Stimulated activated CD8-positive, alpha-beta memory T cell treated with anti-CD3 and anti-CD28 coated beads, Interleukin-4, amount 100 ng/mL, for 24 hours (primary cell): ENCODE measurements around the gene CLEC4D.
"Not testable (repeated sequence)": the region's sequence is repeated elsewhere in the genome, so short reads cannot be mapped to it uniquely, and the experiment has no call there.

ENCODE experiments used
- DNase-seq: peaks from one replicate; pipeline ENCODE4 v3.0.0-alpha.2; 2020; ENCODE audit warnings: low read depth

Gene CLEC4D

DNA sequence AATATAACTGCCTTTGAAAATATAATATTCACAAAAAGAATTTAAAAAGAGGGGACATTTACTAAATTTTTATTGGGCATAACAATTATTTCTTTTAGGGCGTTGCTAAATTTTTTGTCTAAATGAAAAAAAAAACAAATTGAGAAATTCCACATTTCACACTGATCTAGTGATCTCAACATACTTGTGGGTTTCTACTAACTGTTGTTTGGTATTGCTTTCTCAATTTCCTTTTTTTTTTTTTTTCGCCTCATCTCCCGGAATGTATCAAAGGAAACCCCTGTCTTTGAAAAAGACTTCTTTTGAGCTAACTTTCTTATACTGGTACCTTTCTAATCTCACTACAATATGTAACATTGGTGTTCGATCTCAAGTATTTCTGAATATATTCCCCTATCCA lies at the start of gene CLEC4D:
TSS of gene CLEC4D (plus strand) at position 248 of the 400 bp plus-strand sequence. CDS start 230 bp downstream, outside the sequence.
- DNase-seq, result no peak

GRCh38 chr12:8465301-8465996 lies 47.9 kb upstream of the CLEC4D start:
- no peak for DNase-seq

GRCh38 chr12:8466241-8466640 lies 47.1 kb upstream of the CLEC4D start:
- DNase-seq, result no peak

GRCh38 chr12:8471090-8471489 lies 42.2 kb upstream of the CLEC4D start:
- DNase-seq, result no peak

- no peak for DNase-seq
Measured at GRCh38 chr12:8475508-8476203, 37.6 kb upstream of the CLEC4D start.

- no peak for DNase-seq
Measured at GRCh38 chr12:8482571-8483061, 30.7 kb upstream of the CLEC4D start.

DNA sequence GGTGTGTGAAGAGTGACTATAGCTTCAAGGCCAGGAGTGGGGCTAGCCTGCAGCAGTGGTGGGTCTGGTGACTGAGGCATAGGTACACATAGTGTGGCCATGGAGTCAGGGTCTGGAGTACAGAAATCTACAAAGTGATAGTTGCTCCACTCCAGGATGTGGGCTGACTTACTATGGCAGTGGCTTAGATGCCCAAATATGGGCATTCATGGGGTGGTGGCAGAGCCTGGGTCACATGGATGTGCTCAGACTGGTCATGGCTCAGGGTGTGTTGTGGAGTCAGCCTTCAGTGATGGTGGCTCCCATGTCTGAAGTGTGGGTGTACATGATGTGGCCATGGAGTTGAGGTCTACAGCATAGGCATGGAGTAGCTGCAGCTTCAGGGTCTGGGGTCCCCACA lies 30.2 kb upstream of the CLEC4D start:
- no peak for DNase-seq

GRCh38 chr12:8491646-8492530 lies 21.4 kb upstream of the CLEC4D start:
- DNase-seq, result no peak

- DNase-seq, result no peak
Measured at GRCh38 chr12:8493084-8493483, 20.2 kb upstream of the CLEC4D start.

- DNase-seq, result not testable (repeated sequence)
Measured at GRCh38 chr12:8495671-8496070, 17.6 kb upstream of the CLEC4D start.

GRCh38 chr12:8496074-8496473 lies 17.2 kb upstream of the CLEC4D start:
- DNase-seq, result not testable (repeated sequence)

- DNase-seq, result no peak
Measured at GRCh38 chr12:8499616-8500015, 13.7 kb upstream of the CLEC4D start.

GRCh38 chr12:8501720-8502119 lies 11.6 kb upstream of the CLEC4D start:
- DNase-seq, result no peak

- no peak for DNase-seq
Measured at GRCh38 chr12:8504351-8504750, 9.0 kb upstream of the CLEC4D start.

DNA sequence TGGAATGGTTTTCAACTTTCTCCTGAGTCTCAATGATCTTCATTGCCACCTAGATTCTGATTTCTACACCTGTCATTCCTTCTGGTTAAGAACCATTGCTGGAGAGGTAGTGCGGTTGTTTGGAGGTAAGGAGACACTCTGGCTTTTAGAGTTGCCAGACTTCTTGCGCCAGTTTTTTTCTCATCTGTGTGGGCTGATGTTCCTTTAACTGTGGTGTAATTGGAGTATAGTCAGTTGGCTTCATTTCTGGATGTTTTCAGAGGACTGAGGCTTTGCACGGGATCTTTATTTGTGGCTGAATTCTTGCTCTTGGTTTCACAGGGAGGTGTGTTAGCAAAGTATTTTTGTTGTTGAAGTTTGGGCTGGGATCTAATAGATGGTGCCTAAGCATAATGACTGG lies 5.7 kb upstream of the CLEC4D start:
- no peak for DNase-seq

- no peak for DNase-seq
Measured at GRCh38 chr12:8508223-8508622, 5.1 kb upstream of the CLEC4D start.

GRCh38 chr12:8508910-8509841 lies 4.1 kb upstream of the CLEC4D start:
- no peak for DNase-seq

DNA sequence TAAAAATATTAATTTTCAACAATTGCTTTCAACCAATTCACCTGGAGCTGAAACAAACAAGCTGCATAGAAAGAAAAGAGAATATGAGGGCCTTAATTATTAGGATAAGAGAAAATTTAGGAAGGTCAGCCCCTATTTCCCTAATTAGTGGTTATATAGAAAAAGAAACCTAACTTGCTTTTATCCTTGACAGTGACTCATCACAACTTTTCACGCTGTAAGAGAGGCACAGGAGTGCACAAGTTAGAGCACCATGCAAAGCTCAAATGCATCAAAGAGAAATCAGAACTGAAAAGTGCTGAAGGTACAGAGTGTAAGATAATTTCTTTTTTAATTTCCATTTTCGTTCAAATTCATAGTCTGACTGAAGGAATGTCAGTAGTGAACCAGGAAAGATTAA lies 4.7 kb downstream of the CLEC4D start:
- DNase-seq, result no peak

DNA sequence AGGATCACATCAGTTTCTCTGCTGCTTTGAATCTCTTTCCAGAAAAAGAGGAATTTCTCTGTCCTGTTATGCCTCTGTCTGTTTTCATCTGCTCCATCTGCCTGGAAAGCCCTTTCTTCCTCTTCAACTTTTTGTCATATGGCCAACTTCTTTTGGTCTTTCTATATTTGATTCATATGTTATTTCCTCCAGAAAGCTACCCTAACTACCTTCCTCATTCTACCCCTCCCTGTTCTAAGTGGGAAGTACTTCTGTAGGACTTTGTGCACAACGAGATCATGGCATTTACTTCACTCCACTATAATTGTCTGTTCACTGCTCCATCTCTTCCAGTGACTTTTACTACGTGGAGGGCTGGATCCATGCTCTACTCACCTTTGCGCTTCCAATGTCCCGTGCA lies 5.9 kb downstream of the CLEC4D start:
- no peak for DNase-seq

- DNase-seq, result no peak
Measured at GRCh38 chr12:8527250-8528130, 14.2 kb downstream of the CLEC4D start.
